Keratinocyte (primary cell): ENCODE data around the gene C1orf87.

Experiments used
- EZH2 ChIP-seq: IDR thresholded peaks from one replicate; pipeline ENCODE4 v1.6.1; 2012; ENCODE audit warnings: inconsistent platforms, mild to moderate bottlenecking, low read length, moderate library complexity
- TF ChIP-seq, protein P1 (sequence below), 3 experiments: IDR thresholded peaks in 1 of 3; conservative IDR thresholded peaks in 1 of 3; optimal IDR thresholded peaks in 1 of 3; 2 replicates in 2 of 3; 3 replicates in 1 of 3; pipeline versions ENCODE3 to v1.5.1; 2011; ENCODE audit warnings: low read length in 3 of 3, mild to moderate bottlenecking in 3 of 3, moderate library complexity in 2 of 3, control low read depth in 1 of 3, inconsistent platforms in 1 of 3; ENCODE audit not compliant: insufficient read depth in 2 of 3; ENCODE audit errors: extremely low read depth in 1 of 3

DNA sequence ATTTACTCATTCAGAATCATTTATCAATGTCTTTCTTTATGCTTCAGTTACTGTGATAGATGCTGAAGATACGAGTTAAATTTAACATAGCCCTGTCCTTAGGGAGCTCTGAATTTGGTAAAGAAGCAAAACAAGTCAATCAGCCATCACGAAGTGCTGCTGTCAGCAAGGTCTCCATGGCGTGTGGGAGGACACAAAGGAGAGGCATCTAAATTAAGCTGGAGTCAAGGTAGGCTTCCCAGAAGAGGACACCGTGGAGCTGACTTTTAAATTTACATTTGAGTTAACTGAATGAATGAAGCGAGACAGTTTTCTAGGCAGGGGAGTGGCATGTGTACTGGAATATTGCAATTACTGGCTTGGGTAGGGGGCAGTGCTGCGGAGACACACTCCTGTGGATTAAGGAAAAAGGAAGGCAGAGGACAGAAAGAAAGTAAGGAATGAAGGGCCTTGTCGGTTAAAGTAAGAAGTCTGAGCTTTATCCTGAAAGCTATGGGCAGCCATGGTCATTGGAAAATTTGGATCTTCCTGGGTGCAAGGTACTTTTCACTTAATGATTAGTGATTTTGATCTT, 41.3 kb upstream of the C1orf87 start:
- TF ChIP-seq EZH2 = no peak
- TF ChIP-seq, protein P1, sequence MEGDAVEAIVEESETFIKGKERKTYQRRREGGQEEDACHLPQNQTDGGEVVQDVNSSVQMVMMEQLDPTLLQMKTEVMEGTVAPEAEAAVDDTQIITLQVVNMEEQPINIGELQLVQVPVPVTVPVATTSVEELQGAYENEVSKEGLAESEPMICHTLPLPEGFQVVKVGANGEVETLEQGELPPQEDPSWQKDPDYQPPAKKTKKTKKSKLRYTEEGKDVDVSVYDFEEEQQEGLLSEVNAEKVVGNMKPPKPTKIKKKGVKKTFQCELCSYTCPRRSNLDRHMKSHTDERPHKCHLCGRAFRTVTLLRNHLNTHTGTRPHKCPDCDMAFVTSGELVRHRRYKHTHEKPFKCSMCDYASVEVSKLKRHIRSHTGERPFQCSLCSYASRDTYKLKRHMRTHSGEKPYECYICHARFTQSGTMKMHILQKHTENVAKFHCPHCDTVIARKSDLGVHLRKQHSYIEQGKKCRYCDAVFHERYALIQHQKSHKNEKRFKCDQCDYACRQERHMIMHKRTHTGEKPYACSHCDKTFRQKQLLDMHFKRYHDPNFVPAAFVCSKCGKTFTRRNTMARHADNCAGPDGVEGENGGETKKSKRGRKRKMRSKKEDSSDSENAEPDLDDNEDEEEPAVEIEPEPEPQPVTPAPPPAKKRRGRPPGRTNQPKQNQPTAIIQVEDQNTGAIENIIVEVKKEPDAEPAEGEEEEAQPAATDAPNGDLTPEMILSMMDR (optimal IDR thresholded peaks at IDR 0.05 in 1 of 3, IDR thresholded peaks at IDR 0.05 in 1 of 3, conservative IDR thresholded peaks at IDR 0.05 in 1 of 3; ENCODE audit: extremely low read depth in 1 of 3, insufficient read depth in 2 of 3, low read length in 3 of 3) = no peak
